ENCODE results near the gene INTS11. TPM values are rescaled to one million over a fixed set of nuclear protein-coding genes. Genes with fewer than 3 reads are reported as not detected.
A peak's percentile ranks its signal among the peaks of the same experiment; 100 is the strongest.

INTS11 gene
- total RNA-seq, 1 donor from 2014 or later = 27.1 TPM

GRCh38 chr1:1331068-1331965, 6.9 kb upstream of the INTS11 start, which contains the start of gene TAS1R3:
TAS1R3 (plus strand) TSS chr1:1331280; CDS start chr1:1331346, 66 bp downstream.
- H3K27ac ChIP-seq (ENCODE audit: low read depth, low read length) = no peak within 1 kb of the TSS
- H3K4me3 ChIP-seq (ENCODE audit: low read length in 3 of 3) = peak within 1 kb of the TSS in 2 of 3 donors; percentile 25 to 54
- peak within 1 kb of the TSS in 2 of 3 donors; percentile 7 to 60 for H3K9ac ChIP-seq (ENCODE audit: low read depth in 1 of 3, low read length in 3 of 3)

GRCh38 chr1:1330366-1331067, 6.1 kb upstream of the INTS11 start:
- Histone ChIP-seq H3K27ac (ENCODE audit: low read depth, low read length) (no peak overlapping the region), H3K9me3 (ENCODE audit: control insufficient read depth in 3 of 3, low read length in 3 of 3) (no peaks in the 10 kb centered on the region), H3K36me3 (ENCODE audit: control insufficient read depth in 3 of 3, insufficient read depth in 3 of 3, low read length in 3 of 3) (peaks cover 10 to 36% (median 16%) of the 10 kb centered on the region in 3 donors), H3K4me3 (ENCODE audit: low read length in 3 of 3) (peak overlapping the region in 1 of 3 donors; percentile 25), H3K4me1 (ENCODE audit: control insufficient read depth in 3 of 3, insufficient read depth in 3 of 3, low read length in 3 of 3) (peaks cover 41 to 75% (median 59%) of the 10 kb centered on the region in 3 donors), H3K27me3 (ENCODE audit: control insufficient read depth in 3 of 3, insufficient read depth in 3 of 3, low read length in 3 of 3) (peaks cover 0 to 5% (median 4%) of the 10 kb centered on the region in 3 donors), H3K9ac (ENCODE audit: low read depth in 1 of 3, low read length in 3 of 3) (peak overlapping the region in 2 of 3 donors; percentile 7 to 60)

More at GRCh38 chr1:1331068-1331965, 6.9 kb upstream of the INTS11 start, which contains the start of gene TAS1R3:
- Histone ChIP-seq H3K36me3 (ENCODE audit: control insufficient read depth in 3 of 3, insufficient read depth in 3 of 3, low read length in 3 of 3) (peaks cover 10 to 34% (median 18%) of the 10 kb centered on the region in 3 donors), H3K4me1 (ENCODE audit: control insufficient read depth in 3 of 3, insufficient read depth in 3 of 3, low read length in 3 of 3) (peaks cover 33 to 67% (median 51%) of the 10 kb centered on the region in 3 donors), H3K9me3 (ENCODE audit: control insufficient read depth in 3 of 3, low read length in 3 of 3) (no peaks in the 10 kb centered on the region), H3K27me3 (ENCODE audit: control insufficient read depth in 3 of 3, insufficient read depth in 3 of 3, low read length in 3 of 3) (peaks cover 0 to 5% (median 4%) of the 10 kb centered on the region in 3 donors)

- H3K27ac ChIP-seq (ENCODE audit: low read depth, low read length) = no peak overlapping the region
- H3K4me3 ChIP-seq (ENCODE audit: low read length in 3 of 3) = peak overlapping the region in 2 of 3 donors; percentile 25 to 54
- no peaks in the 10 kb centered on the region for H3K9me3 ChIP-seq (ENCODE audit: control insufficient read depth in 3 of 3, low read length in 3 of 3)
- peaks cover 0 to 5% (median 4%) of the 10 kb centered on the region in 3 donors for H3K27me3 ChIP-seq (ENCODE audit: control insufficient read depth in 3 of 3, insufficient read depth in 3 of 3, low read length in 3 of 3)
- peaks cover 7 to 31% (median 11%) of the 10 kb centered on the region in 3 donors for H3K36me3 ChIP-seq (ENCODE audit: control insufficient read depth in 3 of 3, insufficient read depth in 3 of 3, low read length in 3 of 3)
- H3K9ac ChIP-seq (ENCODE audit: low read depth in 1 of 3, low read length in 3 of 3) = peak overlapping the region in 1 of 3 donors; percentile 45
- H3K4me1 ChIP-seq (ENCODE audit: control insufficient read depth in 3 of 3, insufficient read depth in 3 of 3, low read length in 3 of 3) = peaks cover 48 to 83% (median 65%) of the 10 kb centered on the region in 3 donors
Measured at GRCh38 chr1:1329304-1330210, 5.1 kb upstream of the INTS11 start.

- no peaks in the 10 kb centered on the region for H3K9me3 ChIP-seq (ENCODE audit: control insufficient read depth in 3 of 3, low read length in 3 of 3)
- H3K27me3 ChIP-seq (ENCODE audit: control insufficient read depth in 3 of 3, insufficient read depth in 3 of 3, low read length in 3 of 3) = peaks cover 0 to 5% (median 4%) of the 10 kb centered on the region in 3 donors
- no peak overlapping the region for H3K4me3 ChIP-seq (ENCODE audit: low read length in 3 of 3)
- no peak overlapping the region for H3K9ac ChIP-seq (ENCODE audit: low read depth in 1 of 3, low read length in 3 of 3)
- peaks cover 52 to 74% (median 63%) of the 10 kb centered on the region in 3 donors for H3K4me1 ChIP-seq (ENCODE audit: control insufficient read depth in 3 of 3, insufficient read depth in 3 of 3, low read length in 3 of 3)
- H3K36me3 ChIP-seq (ENCODE audit: control insufficient read depth in 3 of 3, insufficient read depth in 3 of 3, low read length in 3 of 3) = peaks cover 7 to 27% (median 11%) of the 10 kb centered on the region in 3 donors
- no peak overlapping the region for H3K27ac ChIP-seq (ENCODE audit: low read depth, low read length)
Measured at GRCh38 chr1:1328254-1328653, 3.8 kb upstream of the INTS11 start.

- Histone ChIP-seq H3K36me3 (ENCODE audit: control insufficient read depth in 3 of 3, insufficient read depth in 3 of 3, low read length in 3 of 3) (peaks cover 11 to 29% (median 11%) of the 10 kb centered on the region in 3 donors), H3K27ac (ENCODE audit: low read depth, low read length) (no peak overlapping the region), H3K9me3 (ENCODE audit: control insufficient read depth in 3 of 3, low read length in 3 of 3) (no peaks in the 10 kb centered on the region), H3K9ac (ENCODE audit: low read depth in 1 of 3, low read length in 3 of 3) (no peak overlapping the region), H3K4me1 (ENCODE audit: control insufficient read depth in 3 of 3, insufficient read depth in 3 of 3, low read length in 3 of 3) (peaks cover 59 to 70% (median 61%) of the 10 kb centered on the region in 3 donors), H3K27me3 (ENCODE audit: control insufficient read depth in 3 of 3, insufficient read depth in 3 of 3, low read length in 3 of 3) (peaks cover 0 to 5% (median 4%) of the 10 kb centered on the region in 3 donors), H3K4me3 (ENCODE audit: low read length in 3 of 3) (no peak overlapping the region)
Measured at GRCh38 chr1:1327291-1327690, 2.8 kb upstream of the INTS11 start.

- H3K27ac ChIP-seq (ENCODE audit: low read depth, low read length) = no peak overlapping the region
- H3K4me1 ChIP-seq (ENCODE audit: control insufficient read depth in 3 of 3, insufficient read depth in 3 of 3, low read length in 3 of 3) = peaks cover 67 to 72% (median 69%) of the 10 kb centered on the region in 3 donors
- peaks cover 0 to 5% (median 0%) of the 10 kb centered on the region in 3 donors for H3K27me3 ChIP-seq (ENCODE audit: control insufficient read depth in 3 of 3, insufficient read depth in 3 of 3, low read length in 3 of 3)
- H3K9ac ChIP-seq (ENCODE audit: low read depth in 1 of 3, low read length in 3 of 3) = peak overlapping the region; percentile 83 to 96 (median 92)
- H3K9me3 ChIP-seq (ENCODE audit: control insufficient read depth in 3 of 3, low read length in 3 of 3) = no peaks in the 10 kb centered on the region
- peaks cover 11 to 31% (median 11%) of the 10 kb centered on the region in 3 donors for H3K36me3 ChIP-seq (ENCODE audit: control insufficient read depth in 3 of 3, insufficient read depth in 3 of 3, low read length in 3 of 3)
- H3K4me3 ChIP-seq (ENCODE audit: low read length in 3 of 3) = peak overlapping the region; percentile 75 to 90 (median 87)
Measured at GRCh38 chr1:1326075-1326605, 1.7 kb upstream of the INTS11 start.

GRCh38 chr1:1325288-1326074, 1.0 kb upstream of the INTS11 start:
- peak overlapping the region; percentile 75 to 90 (median 87) for H3K4me3 ChIP-seq (ENCODE audit: low read length in 3 of 3)
- peaks cover 0 to 5% (median 0%) of the 10 kb centered on the region in 3 donors for H3K27me3 ChIP-seq (ENCODE audit: control insufficient read depth in 3 of 3, insufficient read depth in 3 of 3, low read length in 3 of 3)
- peaks cover 66 to 72% (median 69%) of the 10 kb centered on the region in 3 donors for H3K4me1 ChIP-seq (ENCODE audit: control insufficient read depth in 3 of 3, insufficient read depth in 3 of 3, low read length in 3 of 3)
- peak overlapping the region; percentile 83 for H3K27ac ChIP-seq (ENCODE audit: low read depth, low read length)
- H3K9me3 ChIP-seq (ENCODE audit: control insufficient read depth in 3 of 3, low read length in 3 of 3) = no peaks in the 10 kb centered on the region
- peaks cover 11 to 33% (median 11%) of the 10 kb centered on the region in 3 donors for H3K36me3 ChIP-seq (ENCODE audit: control insufficient read depth in 3 of 3, insufficient read depth in 3 of 3, low read length in 3 of 3)
- peak overlapping the region; percentile 83 to 96 (median 92) for H3K9ac ChIP-seq (ENCODE audit: low read depth in 1 of 3, low read length in 3 of 3)

- H3K4me1 ChIP-seq (ENCODE audit: control insufficient read depth in 3 of 3, insufficient read depth in 3 of 3, low read length in 3 of 3) = peaks cover 56 to 72% (median 61%) of the 10 kb centered on the region in 3 donors
- no peaks in the 10 kb centered on the region for H3K27me3 ChIP-seq (ENCODE audit: control insufficient read depth in 3 of 3, insufficient read depth in 3 of 3, low read length in 3 of 3)
- H3K9me3 ChIP-seq (ENCODE audit: control insufficient read depth in 3 of 3, low read length in 3 of 3) = no peaks in the 10 kb centered on the region
- H3K36me3 ChIP-seq (ENCODE audit: control insufficient read depth in 3 of 3, insufficient read depth in 3 of 3, low read length in 3 of 3) = peaks cover 13 to 42% (median 16%) of the 10 kb centered on the region in 3 donors
- peak overlapping the region; percentile 72 for H3K27ac ChIP-seq (ENCODE audit: low read depth, low read length)
- H3K9ac ChIP-seq (ENCODE audit: low read depth in 1 of 3, low read length in 3 of 3) = peak overlapping the region; percentile 79 to 91 (median 82)
- H3K4me3 ChIP-seq (ENCODE audit: low read length in 3 of 3) = peak overlapping the region; percentile 75 to 90 (median 87)
Measured at GRCh38 chr1:1324084-1324523, 356 bp downstream of the INTS11 start.

Data from skeletal muscle tissue (tissue), 4 donors.